CD4-positive, alpha-beta T cell treated with Interferon gamma for 1 hour (primary cell): ENCODE measurements around the gene SNRNP40.

Experiments
- DNase-seq: peaks from one replicate; pipeline ENCODE4 v3.0.0-alpha.2; 2020

SNRNP40 gene

GRCh38 chr1:31228986-31229385 is 67.6 kb downstream of the SNRNP40 start:
- DNase-seq, result no peak

GRCh38 chr1:31227891-31228568 is 68.6 kb downstream of the SNRNP40 start:
- DNase-seq, result no peak

DNA sequence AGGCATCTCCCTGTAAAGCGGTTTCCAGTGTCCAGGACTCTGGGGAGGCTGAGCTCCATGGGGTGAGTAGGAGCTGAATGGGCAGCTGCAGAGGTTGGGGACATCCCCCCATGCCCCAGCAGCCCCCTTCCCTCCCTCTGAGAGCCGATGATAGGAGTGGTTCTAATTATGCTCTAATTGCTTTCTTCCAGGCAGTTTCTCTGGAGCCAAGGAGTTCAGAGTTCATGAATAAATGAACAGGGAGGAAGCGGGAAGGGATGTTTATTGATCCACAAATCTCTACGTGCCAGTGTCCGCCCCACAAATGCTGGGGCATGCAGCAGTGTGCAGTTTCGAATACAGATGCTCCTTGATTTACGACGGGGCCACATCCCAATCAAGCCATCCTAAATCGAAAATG is 72.5 kb downstream of the SNRNP40 start:
- DNase-seq, result no peak

DNA sequence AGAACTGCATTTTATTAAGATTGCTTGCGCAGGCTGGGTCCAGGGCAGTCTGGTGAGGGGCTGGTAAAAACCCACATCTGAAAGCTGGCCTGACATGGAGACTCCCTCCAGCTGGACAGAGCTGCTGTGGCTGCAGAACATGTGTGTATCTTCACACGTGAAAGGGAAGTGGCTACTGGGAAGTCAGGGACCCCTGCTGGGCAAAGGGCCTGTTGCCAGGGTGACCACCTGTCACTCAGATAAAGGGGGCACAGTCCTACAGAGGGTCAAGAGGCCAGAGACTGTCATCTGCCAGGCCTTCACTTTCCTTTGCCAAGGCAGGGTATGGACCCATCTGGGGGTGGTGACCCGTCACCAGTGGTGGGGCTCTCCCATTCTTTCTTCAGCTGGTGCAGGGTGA is 74.4 kb downstream of the SNRNP40 start:
- no peak for DNase-seq

DNA sequence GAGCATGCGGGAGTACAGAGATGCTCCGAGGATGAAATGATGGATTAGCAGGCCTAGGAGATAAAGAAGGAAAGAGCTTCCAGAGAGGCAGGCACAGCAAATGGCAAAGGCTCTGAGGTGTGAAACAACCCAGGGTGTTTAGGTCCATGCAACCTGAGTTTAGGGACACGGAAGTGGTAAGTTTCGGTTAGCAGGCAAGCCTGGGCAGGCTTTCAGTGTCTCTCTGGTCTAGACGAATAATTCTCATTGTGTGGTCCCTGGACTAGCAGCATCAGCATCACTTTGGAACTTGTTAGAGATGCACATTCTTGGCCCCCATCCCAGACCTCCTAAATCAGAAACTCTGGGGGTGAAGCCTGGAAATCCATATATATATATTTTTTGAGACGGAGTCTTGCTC is 75.5 kb downstream of the SNRNP40 start:
- no peak for DNase-seq

GRCh38 chr1:31219489-31219888 is 77.1 kb downstream of the SNRNP40 start:
- no peak for DNase-seq

DNA sequence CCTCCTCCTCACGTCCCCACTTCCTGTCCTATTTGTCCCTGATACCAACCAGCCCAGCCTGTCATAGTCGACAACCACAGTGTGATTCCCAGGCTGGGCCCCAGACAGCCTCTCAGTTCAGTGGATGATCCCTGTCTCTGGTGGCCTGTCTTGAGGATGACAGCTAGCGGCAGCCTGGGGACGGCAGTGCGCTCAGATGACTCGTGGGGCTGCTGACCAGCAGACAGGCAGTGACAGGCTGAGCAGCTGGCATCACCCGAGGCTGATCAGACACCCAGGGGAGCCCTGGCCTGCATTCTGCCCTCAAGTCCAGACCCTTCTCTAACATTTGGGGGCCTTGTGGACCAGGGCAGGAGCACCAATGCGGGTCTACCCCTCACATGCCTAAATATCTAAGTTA is 77.9 kb downstream of the SNRNP40 start:
- DNase-seq, result no peak

DNA sequence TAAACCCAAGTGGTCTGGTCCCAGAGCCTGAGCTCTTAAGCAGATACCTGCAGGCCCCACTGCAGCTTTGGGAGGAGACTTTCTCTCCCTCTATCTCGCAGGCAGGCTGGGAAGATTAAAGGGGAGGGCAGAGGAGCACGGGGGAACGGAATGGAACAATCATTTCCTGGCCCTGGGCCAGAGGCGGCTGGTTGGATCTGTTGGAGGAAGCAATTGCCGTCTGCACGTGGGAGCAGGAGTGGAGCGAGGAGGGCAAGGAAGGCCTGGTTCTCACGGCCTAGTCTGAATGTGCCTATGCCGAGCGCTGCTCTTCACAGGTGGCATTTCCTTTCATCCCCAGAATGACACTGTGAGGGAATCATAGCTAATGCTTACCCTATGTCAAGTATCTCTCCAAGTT is 80.6 kb downstream of the SNRNP40 start:
- no peak for DNase-seq

DNA sequence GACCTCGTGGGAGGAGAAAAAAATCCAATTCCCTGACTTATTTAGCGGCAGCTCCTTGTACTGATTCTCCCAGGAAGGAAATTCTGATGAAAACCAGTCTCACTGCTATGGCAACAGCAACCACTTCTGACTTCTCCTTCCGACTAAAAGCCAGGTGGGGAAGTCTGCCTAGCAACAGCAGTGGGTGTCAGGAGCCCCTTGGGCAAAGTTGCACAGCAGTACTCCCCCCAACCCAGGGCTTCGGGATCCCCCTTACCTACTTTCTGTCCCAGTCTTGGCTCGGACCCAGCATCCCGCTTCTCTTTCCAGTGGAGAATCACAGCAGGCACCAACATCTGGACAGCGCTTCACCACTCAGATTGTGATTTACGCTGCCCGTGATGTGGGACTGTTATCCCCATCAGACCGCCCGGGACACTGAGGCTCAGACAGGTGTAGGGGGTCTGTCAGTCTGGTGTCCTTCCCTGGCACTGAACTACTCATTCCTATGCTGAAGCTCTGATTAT is 81.5 kb downstream of the SNRNP40 start:
- DNase-seq, result no peak

- DNase-seq, result no peak
Observed at GRCh38 chr1:31214316-31215064, 82.1 kb downstream of the SNRNP40 start.
